OCI-LY7 (cell line): ENCODE data around the gene STAG1. TPM values are rescaled to one million over a fixed set of nuclear protein-coding genes. Genes with fewer than 3 reads are reported as not detected.

ENCODE experiments used
- BruUV-seq: library from RNA; stranded (reverse); fragments of 400-500 nt; replicated peaks from 2 replicates; lab custom pipeline; 2021; lab: Mats Ljungman, UMichigan
- CTCF ChIA-PET: fragments of 300-600 bp; sonication (Branson Sonifier 250); formaldehyde crosslinking; loops from one replicate; lab custom pipeline; 2022; ENCODE audit warnings: antibody characterized with exemption; ENCODE audit not compliant: unreplicated experiment; lab: Charles Lee
- POLR2A ChIA-PET: fragments of 300-600 bp; sonication (Branson Sonifier 250); formaldehyde crosslinking; loops from one replicate; lab custom pipeline; 2022; ENCODE audit warnings: antibody characterized with exemption; lab: Charles Lee
- DNase-seq: peaks from one replicate; pipeline ENCODE4 v3.0.0-alpha.2; 2015; ENCODE audit warnings: low spot score
- H2AFZ ChIP-seq: fragments of 200-600 bp; sonication (generic), shearing (Covaris generic); 2 replicates; pipeline ENCODE4 v1.6.1; 2014; ENCODE audit warnings: mild to moderate bottlenecking, antibody characterized with exemption, low read length, moderate library complexity
- H3K27ac ChIP-seq: fragments of 200-600 bp; sonication (generic); 2 replicates; pipeline ENCODE4 v1.5.1; 2014; ENCODE audit warnings: mixed run types, low read depth, mild to moderate bottlenecking, moderate library complexity, low read length, inconsistent platforms; ENCODE audit not compliant: poor library complexity, severe bottlenecking
- H3K36me3 ChIP-seq: fragments of 200-600 bp; sonication (generic); 2 replicates; pipeline ENCODE4 v1.6.1; 2014; ENCODE audit warnings: mild to moderate bottlenecking, antibody characterized with exemption, low read length, moderate library complexity, mixed read lengths; ENCODE audit not compliant: insufficient read depth
- H3K4me1 ChIP-seq: fragments of 200-600 bp; sonication (generic); 2 replicates; pipeline ENCODE4 v1.5.1; 2014; ENCODE audit warnings: mild to moderate bottlenecking, low read length; ENCODE audit not compliant: insufficient read depth, poor library complexity, severe bottlenecking
- H3K4me2 ChIP-seq: fragments of 200-600 bp; sonication (generic); 2 replicates; pipeline ENCODE4 v1.6.1; 2014; ENCODE audit warnings: mild to moderate bottlenecking, low read length
- H3K4me3 ChIP-seq: fragments of 200-600 bp; sonication (generic); 2 replicates; pipeline ENCODE4 v1.5.1; 2014; ENCODE audit warnings: mild to moderate bottlenecking, low read depth, low read length; ENCODE audit not compliant: poor library complexity, severe bottlenecking
- H3K79me2 ChIP-seq: fragments of 200-600 bp; sonication (generic); 2 replicates; pipeline ENCODE4 v1.6.1; 2016; ENCODE audit warnings: low read depth, mild to moderate bottlenecking, low read length, moderate library complexity, mixed read lengths; ENCODE audit not compliant: insufficient read depth
- H3K9me2 ChIP-seq: fragments of 200-600 bp; sonication (generic); 2 replicates; pipeline ENCODE4 v1.6.1; 2016; ENCODE audit warnings: mild to moderate bottlenecking, low read length, mixed read lengths; ENCODE audit not compliant: insufficient read depth
- H3K9me3 ChIP-seq: fragments of 200-600 bp; sonication (generic); 2 replicates; pipeline ENCODE4 v1.6.1; 2014; ENCODE audit warnings: mild to moderate bottlenecking, mixed run types, low read length, mixed read lengths
- H4K20me1 ChIP-seq: fragments of 200-600 bp; sonication (generic); 2 replicates; pipeline ENCODE4 v1.6.1; 2014; ENCODE audit warnings: mild to moderate bottlenecking, antibody characterized with exemption, low read length, moderate library complexity, mixed read lengths; ENCODE audit not compliant: insufficient read depth
- EZH2phosphoT487 ChIP-seq: fragments of 200-600 bp; sonication (generic); IDR thresholded peaks from 2 replicates; pipeline ENCODE4 v1.6.1; 2018; ENCODE audit warnings: low read depth, borderline replicate concordance, mild to moderate bottlenecking, mixed run types, antibody characterized with exemption, low read length, moderate library complexity, mixed read lengths
- intact Hi-C: fragments of 100-400 bp; cut with micrococcal nuclease; formaldehyde crosslinking; loops from one replicate; pipeline ENCODE4 v1.10.0; 2022; ENCODE audit not compliant: unreplicated experiment
- total RNA-seq, 2 experiments: library from RNA; depleted of rRNA in 1 of 2; stranded (reverse); fragments of >200 nt in 1 of 2; shearing (Covaris generic) in 1 of 2; gene quantifications; 2 replicates each; pipeline ENCODE4 v1.2.3, GENCODE V29; 2014 to 2022
- TF ChIP-seq, protein P1 (sequence below): fragments of 200-600 bp; sonication (generic); conservative IDR thresholded peaks from 2 replicates; pipeline ENCODE4 v1.5.1; 2014; ENCODE audit warnings: mild to moderate bottlenecking, antibody characterized with exemption, low read length, moderate library complexity, mixed read lengths

STAG1 gene
- total RNA-seq, 2 experiments from 2014 or later, result 30.7 to 46.6 TPM

DNA sequence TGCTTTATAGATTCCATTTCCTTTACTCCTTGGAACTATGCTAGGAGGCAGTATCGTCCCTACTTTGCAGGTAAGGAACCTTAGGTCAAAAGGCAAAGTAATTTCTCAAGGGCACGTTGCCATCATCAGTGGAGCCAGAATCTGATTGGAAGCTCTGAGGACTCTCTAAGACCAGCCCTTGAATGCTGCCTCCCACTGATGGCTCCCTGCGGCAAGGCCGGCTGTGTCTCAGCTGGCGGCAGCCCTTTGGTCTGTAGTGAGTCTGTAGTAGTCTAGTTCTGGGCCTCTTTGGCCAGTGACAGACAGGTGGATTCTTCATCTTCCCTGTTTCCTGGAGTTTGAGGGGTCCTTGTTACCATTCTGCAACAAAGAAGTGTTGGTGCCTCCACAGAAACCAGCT is 425.9 kb downstream of the STAG1 start:
- POLR2A ChIA-PET, result interaction anchor here (0.8 kb wide), 1 partner anchor 14 kb away, joined by 3 read pairs; no protein-coding TSS in a partner anchor
- Histone ChIP-seq H3K9me2 (no peaks in the 10 kb centered on the region), H2AFZ (no peak overlapping the region), H3K79me2 (no peaks in the 10 kb centered on the region), H3K9me3 (peaks cover 19% of the 10 kb centered on the region; the same call in 1 of the 2 replicates), H3K4me2 (no peak overlapping the region), H4K20me1 (no peaks in the 10 kb centered on the region), H3K4me1 (no peaks in the 10 kb centered on the region), H3K36me3 (peaks cover 44% of the 10 kb centered on the region), H3K27ac (no peak overlapping the region), H3K4me3 (no peak overlapping the region)
- intact Hi-C loops, result no loop called here
- TF ChIP-seq, protein P1, sequence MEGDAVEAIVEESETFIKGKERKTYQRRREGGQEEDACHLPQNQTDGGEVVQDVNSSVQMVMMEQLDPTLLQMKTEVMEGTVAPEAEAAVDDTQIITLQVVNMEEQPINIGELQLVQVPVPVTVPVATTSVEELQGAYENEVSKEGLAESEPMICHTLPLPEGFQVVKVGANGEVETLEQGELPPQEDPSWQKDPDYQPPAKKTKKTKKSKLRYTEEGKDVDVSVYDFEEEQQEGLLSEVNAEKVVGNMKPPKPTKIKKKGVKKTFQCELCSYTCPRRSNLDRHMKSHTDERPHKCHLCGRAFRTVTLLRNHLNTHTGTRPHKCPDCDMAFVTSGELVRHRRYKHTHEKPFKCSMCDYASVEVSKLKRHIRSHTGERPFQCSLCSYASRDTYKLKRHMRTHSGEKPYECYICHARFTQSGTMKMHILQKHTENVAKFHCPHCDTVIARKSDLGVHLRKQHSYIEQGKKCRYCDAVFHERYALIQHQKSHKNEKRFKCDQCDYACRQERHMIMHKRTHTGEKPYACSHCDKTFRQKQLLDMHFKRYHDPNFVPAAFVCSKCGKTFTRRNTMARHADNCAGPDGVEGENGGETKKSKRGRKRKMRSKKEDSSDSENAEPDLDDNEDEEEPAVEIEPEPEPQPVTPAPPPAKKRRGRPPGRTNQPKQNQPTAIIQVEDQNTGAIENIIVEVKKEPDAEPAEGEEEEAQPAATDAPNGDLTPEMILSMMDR, result no peak
- no peak for TF ChIP-seq EZH2phosphoT487
- no TSS peak for BruUV-seq
- CTCF ChIA-PET, result no interaction called here
- no peak for DNase-seq

DNA sequence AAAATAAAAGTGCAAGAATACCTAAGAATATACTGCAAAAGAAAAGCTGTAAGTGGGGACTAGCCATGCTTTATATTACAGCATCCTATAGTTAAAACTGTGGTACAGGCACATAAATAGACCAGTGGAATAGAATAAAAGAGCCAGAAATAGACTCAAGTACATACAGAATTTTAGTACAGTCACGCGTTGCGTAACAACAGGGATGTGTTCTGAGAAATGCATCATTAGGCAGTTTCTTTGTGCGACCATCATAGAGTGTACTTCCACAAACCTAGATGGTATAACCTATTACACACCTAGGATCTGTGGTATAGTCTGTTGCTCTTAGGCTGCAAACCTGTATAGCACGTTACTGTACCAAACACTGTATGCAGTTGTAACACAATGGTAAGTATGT is 440.2 kb downstream of the STAG1 start:
- no TSS peak for BruUV-seq
- H3K9me2 ChIP-seq, result no peaks in the 10 kb centered on the region
- CTCF ChIA-PET, result no interaction called here
- no peak for TF ChIP-seq EZH2phosphoT487
- TF ChIP-seq, protein P1, result no peak
- no peak overlapping the region for H3K27ac ChIP-seq
- no peak for DNase-seq
- H3K4me2 ChIP-seq, result no peak overlapping the region
- no peaks in the 10 kb centered on the region for H3K79me2 ChIP-seq
- no peaks in the 10 kb centered on the region for H3K4me1 ChIP-seq
- H3K9me3 ChIP-seq, result no peaks in the 10 kb centered on the region
- intact Hi-C loops, result loop anchor here (10.0 kb wide), 1 partner anchor 213 kb away; no protein-coding TSS in a partner anchor
- H3K36me3 ChIP-seq, result no peaks in the 10 kb centered on the region; the same call in 1 of the 2 replicates
- no peak overlapping the region for H3K4me3 ChIP-seq
- H4K20me1 ChIP-seq, result no peaks in the 10 kb centered on the region
- POLR2A ChIA-PET, result interaction anchor here (0.5 to 0.6 kb wide), 2 partner anchors 14 to 448 kb away, joined by 3 to 4 read pairs; no protein-coding TSS in a partner anchor
- H2AFZ ChIP-seq, result no peak overlapping the region

DNA sequence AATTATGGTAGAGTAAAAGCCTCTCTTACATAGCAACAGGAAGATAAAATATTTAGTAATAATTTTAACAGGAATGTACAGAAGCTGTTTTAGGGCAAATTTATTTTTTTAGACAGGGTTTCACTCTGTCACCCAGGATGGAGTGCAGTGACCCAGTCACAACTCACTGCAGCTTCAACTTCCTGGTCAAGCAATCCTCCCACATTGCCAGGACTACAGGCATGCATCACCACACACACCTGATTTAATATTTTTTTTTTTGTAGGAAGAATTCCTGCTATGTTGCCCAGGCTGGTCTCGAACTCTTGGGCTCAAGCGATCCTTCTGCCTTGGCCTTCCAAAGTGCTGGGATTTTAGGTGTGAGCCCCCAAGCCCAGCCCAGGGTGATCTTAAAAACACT is 440.9 kb downstream of the STAG1 start:
- no peaks in the 10 kb centered on the region for H3K9me2 ChIP-seq
- no TSS peak for BruUV-seq
- ChIA-PET CTCF (no interaction called here), POLR2A (interaction anchor here (0.9 kb wide), 1 partner anchor 441 kb away, joined by 3 read pairs; the partner anchor contains the start of gene STAG1)
- no peak overlapping the region for H2AFZ ChIP-seq
- no peaks in the 10 kb centered on the region for H3K4me1 ChIP-seq
- H3K4me2 ChIP-seq, result no peak overlapping the region
- TF ChIP-seq, protein P1, result no peak
- TF ChIP-seq EZH2phosphoT487, result no peak
- no peaks in the 10 kb centered on the region for H3K79me2 ChIP-seq
- no peaks in the 10 kb centered on the region; the same call in 1 of the 2 replicates for H3K36me3 ChIP-seq
- no peak overlapping the region for H3K27ac ChIP-seq
- DNase-seq, result no peak
- no peaks in the 10 kb centered on the region for H4K20me1 ChIP-seq
- H3K9me3 ChIP-seq, result no peaks in the 10 kb centered on the region
- no peak overlapping the region for H3K4me3 ChIP-seq
- intact Hi-C loops, result loop anchor here (10.0 kb wide), 1 partner anchor 214 kb away; no protein-coding TSS in a partner anchor
